Measurements from ENCODE around the gene BHMT. TPM values are rescaled to one million over a fixed set of nuclear protein-coding genes. Genes with fewer than 3 reads are reported as not detected.
A peak's percentile ranks its signal among the peaks of the same experiment; 100 is the strongest.

BHMT gene
- total and polyA plus RNA-seq, 5 donors = 0.07 to 0.44 (median 0.21) TPM; not detected in 1

DNA sequence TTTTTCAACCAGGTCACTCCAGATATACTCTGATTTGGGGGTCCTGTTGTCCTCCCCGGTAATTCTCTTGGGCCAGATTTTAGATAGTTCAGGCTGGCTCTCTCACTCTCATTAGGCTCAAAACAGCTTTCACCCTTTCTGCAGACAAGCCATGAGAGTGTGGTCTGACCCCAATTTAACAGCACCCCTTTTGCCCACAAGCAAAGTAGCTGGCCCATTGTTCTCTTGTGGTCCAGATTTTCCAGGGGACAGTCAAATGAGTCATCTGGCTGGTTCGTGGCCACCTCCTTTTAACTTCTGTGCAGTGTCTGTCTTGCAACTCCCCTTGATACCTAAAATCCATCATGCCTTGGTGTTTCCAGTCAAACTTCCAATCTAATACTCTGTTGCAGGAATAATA, 25.5 kb upstream of the BHMT start:
- Histone ChIP-seq H3K27ac (ENCODE audit: low read length) (no peak overlapping the region), H3K9me3 (ENCODE audit: control insufficient read depth, low read length) (no peaks in the 10 kb centered on the region), H3K4me1 (ENCODE audit: control insufficient read depth, insufficient read depth, low read length) (no peaks in the 10 kb centered on the region), H3K27me3 (ENCODE audit: control insufficient read depth, insufficient read depth) (no peaks in the 10 kb centered on the region), H3K4me3 (ENCODE audit: low read length) (no peak overlapping the region)
- DNase-seq (no peak), ATAC-seq (no peak)
- intact Hi-C loops (cut with DNase I) = no loop called here
- WGBS = 69% methylated on average over 2 of the region's 2 CpGs

DNA sequence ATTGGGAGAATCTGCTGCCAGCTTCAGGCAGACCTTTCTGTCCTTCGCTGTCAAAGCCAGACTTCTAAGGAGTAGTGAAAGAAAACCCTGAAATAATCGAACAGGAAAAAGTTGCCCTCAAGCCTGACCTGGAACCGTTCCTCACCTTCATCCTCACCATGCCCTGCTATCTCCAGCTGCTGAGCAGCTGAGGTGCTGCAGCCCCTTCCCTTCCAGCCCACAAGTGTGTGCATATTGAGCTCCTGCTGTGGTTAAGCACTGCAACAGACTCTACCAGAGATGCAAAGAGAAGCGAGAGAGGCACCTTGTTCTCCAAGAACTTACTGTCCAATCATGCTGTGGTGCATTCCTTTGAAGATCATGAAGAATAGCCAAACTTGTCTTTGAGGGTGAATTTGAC, 23.1 kb upstream of the BHMT start:
- intact Hi-C loops (cut with DNase I) = no loop called here
- no peaks in the 10 kb centered on the region for H3K9me3 ChIP-seq (ENCODE audit: control insufficient read depth, low read length)
- H3K27me3 ChIP-seq (ENCODE audit: control insufficient read depth, insufficient read depth) = no peaks in the 10 kb centered on the region
- H3K4me1 ChIP-seq (ENCODE audit: control insufficient read depth, insufficient read depth, low read length) = no peaks in the 10 kb centered on the region
- DNase-seq (no peak), ATAC-seq (no peak)
- no peak overlapping the region for H3K4me3 ChIP-seq (ENCODE audit: low read length)
- WGBS = 78% methylated on average over 4 of the region's 4 CpGs
- no peak overlapping the region for H3K27ac ChIP-seq (ENCODE audit: low read length)

DNA sequence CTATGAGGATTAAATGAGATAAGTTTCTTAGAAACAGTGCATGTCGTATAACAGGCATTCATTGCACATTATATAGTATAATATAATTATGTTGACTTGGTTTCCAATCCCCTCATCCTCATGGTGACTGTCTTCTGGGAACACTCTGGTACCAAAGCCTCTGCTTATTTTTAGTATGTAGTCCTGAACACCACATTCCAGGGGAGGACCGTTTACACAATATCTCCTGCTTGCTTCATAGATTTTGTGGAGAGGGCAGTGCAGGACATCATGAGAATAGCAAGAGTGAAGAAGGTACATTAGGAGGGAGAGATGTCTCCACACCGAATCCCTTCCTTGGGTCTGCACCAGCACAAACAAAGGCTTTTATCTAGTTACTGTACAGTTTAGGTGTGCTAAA, 20.5 kb upstream of the BHMT start:
- H3K4me3 ChIP-seq (ENCODE audit: low read length) = no peak overlapping the region
- peak; percentile 53 to 84 for ATAC-seq
- H3K4me1 ChIP-seq (ENCODE audit: control insufficient read depth, insufficient read depth, low read length) = no peaks in the 10 kb centered on the region
- H3K27ac ChIP-seq (ENCODE audit: low read length) = no peak overlapping the region
- WGBS = 60% methylated on average over 3 of the region's 3 CpGs
- H3K27me3 ChIP-seq (ENCODE audit: control insufficient read depth, insufficient read depth) = no peaks in the 10 kb centered on the region
- intact Hi-C loops (cut with DNase I) = no loop called here
- no peaks in the 10 kb centered on the region for H3K9me3 ChIP-seq (ENCODE audit: control insufficient read depth, low read length)
- no peak for DNase-seq

DNA sequence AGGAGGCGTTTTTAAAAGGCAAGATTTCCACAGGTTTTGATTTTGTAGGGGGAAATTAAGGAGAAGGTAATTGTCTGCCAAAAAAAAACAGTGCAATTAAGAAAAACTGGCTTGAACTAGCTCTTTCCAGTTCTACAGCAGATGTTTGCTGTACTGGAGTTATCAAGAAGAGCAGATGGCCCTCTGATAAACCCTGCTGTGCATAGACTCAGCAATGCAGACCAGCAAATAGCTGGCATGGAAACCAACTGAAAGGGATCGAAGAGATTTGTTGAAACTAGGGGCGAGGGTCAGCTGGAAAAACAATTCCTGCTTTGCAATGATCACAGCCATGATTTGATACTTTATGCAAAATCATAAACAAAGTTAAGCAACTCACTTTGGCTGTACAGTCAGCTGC, 17.8 kb upstream of the BHMT start:
- whole genome bisulfite sequencing = 58% methylated on average over 3 of the region's 3 CpGs
- Histone ChIP-seq H3K4me1 (ENCODE audit: control insufficient read depth, insufficient read depth, low read length) (no peaks in the 10 kb centered on the region), H3K27me3 (ENCODE audit: control insufficient read depth, insufficient read depth) (no peaks in the 10 kb centered on the region), H3K9me3 (ENCODE audit: control insufficient read depth, low read length) (no peaks in the 10 kb centered on the region), H3K4me3 (ENCODE audit: low read length) (no peak overlapping the region), H3K27ac (ENCODE audit: low read length) (no peak overlapping the region)
- no peak for DNase-seq
- intact Hi-C loops (cut with DNase I) = no loop called here
- ATAC-seq = no peak

DNA sequence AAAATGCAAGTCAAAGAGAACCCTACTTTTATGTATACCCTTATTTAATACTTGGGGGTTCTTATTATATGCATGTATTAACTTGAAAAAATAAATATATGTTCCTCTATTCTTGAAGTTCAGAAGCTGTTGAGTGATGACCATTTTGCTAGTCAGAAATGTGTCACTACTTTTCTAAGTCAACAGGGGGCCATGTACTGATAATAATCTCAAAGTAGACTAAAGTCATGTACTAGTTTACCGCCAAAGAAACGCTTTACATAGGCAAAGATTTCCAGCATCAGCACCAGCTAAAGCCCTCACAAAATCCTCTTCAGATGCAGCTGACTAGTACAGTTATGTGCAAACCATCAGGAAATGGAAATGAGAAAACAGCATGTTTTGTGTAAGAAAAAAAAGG, 5.7 kb upstream of the BHMT start:
- Histone ChIP-seq H3K4me3 (ENCODE audit: low read length) (no peak overlapping the region), H3K27me3 (ENCODE audit: control insufficient read depth, insufficient read depth) (no peaks in the 10 kb centered on the region), H3K27ac (ENCODE audit: low read length) (no peak overlapping the region), H3K4me1 (ENCODE audit: control insufficient read depth, insufficient read depth, low read length) (no peaks in the 10 kb centered on the region), H3K9me3 (ENCODE audit: control insufficient read depth, low read length) (no peaks in the 10 kb centered on the region)
- intact Hi-C loops (cut with DNase I) = no loop called here
- ATAC-seq (no peak), DNase-seq (no peak)
- WGBS = 94% methylated on average over 2 of the region's 2 CpGs

DNA sequence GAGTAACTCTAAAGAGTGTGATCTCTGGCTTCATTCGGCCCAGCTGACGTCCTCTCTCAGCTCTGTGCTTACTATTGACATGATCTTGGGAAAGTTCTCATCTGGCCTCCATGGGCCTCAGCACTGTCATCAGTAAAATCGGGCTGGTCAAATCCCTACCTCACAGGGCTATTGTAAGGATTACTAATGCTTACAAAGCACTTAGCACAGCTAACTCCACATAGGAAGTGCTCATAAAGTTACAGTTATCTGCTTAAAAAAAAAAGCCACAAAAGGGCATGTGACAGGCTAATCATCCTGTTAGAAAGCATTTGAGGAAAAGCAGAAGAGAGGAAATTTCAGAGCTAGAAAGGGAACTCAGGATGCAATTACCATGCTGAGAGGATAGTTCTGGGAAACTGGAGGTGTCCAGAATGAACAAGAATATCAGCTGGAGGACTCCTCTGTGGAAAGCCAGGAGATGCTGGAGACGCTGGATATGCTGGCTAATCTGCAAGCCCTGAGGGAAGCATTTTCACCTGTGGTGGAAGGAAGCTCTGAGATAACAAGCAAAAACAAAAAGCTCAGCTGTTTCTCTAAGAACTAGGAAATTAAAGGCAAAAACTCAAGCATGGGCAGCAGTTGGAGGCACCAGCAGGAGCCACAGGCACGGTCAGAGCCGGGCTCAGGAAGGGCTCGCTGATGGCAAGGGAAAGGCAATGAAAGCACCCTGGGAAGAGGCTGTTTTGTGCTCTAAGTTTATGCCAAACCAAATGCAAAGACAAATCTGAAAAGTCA, 4.4 kb upstream of the BHMT start:
- H3K27ac ChIP-seq (ENCODE audit: low read length) = no peak overlapping the region
- intact Hi-C loops (cut with DNase I) = no loop called here
- H3K4me3 ChIP-seq (ENCODE audit: low read length) = no peak overlapping the region
- H3K9me3 ChIP-seq (ENCODE audit: control insufficient read depth, low read length) = no peaks in the 10 kb centered on the region
- WGBS = 52% methylated on average over 7 of the region's 7 CpGs
- ATAC-seq = peak in 1 of 2 donors; percentile 46
- no peaks in the 10 kb centered on the region for H3K4me1 ChIP-seq (ENCODE audit: control insufficient read depth, insufficient read depth, low read length)
- no peaks in the 10 kb centered on the region for H3K27me3 ChIP-seq (ENCODE audit: control insufficient read depth, insufficient read depth)
- no peak for DNase-seq

DNA sequence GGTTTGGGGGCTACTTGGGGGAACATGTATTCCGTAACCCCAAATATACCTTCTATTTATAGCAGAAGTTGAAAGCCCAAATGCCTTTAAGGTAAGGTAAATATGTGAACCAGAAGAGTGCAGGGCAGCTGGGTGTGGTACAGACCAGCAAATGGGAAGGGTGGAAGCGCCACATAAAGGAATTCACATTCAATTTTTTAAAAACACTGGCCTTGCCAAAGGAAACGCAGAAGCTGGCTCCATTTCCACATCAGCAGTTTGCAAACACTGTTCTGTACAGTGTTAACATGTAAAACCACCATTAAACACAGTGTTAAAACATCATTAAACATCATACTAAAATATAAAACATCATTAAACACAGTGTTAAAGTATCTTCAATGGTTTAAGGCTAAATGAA, 3.5 kb upstream of the BHMT start:
- H3K4me1 ChIP-seq (ENCODE audit: control insufficient read depth, insufficient read depth, low read length) = no peaks in the 10 kb centered on the region
- DNase-seq (no peak), ATAC-seq (peak in 1 of 2 donors; percentile 35)
- intact Hi-C loops (cut with DNase I) = no loop called here
- H3K4me3 ChIP-seq (ENCODE audit: low read length) = no peak overlapping the region
- H3K27me3 ChIP-seq (ENCODE audit: control insufficient read depth, insufficient read depth) = no peaks in the 10 kb centered on the region
- 63% methylated on average over 3 of the region's 3 CpGs for WGBS
- H3K27ac ChIP-seq (ENCODE audit: low read length) = no peak overlapping the region
- H3K9me3 ChIP-seq (ENCODE audit: control insufficient read depth, low read length) = no peaks in the 10 kb centered on the region

DNA sequence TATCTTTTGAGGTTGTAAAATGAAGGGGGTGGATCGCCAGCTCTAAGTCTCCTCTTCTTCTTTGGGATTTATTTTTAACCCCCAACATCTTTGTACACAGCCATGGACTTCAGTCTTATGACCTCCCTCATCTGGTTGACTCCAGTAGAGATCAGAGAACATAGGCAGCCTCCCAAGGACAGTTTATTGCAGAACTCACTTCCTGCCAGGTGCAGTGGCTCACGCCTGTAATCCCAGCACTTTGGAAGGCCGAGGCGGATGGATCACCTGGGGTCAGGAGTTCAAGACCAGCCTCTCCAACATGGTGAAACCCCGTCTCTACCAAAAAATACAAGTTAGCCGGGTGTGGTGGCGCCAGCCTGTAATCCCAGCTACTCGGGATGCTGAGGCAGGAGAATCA, 2.8 kb upstream of the BHMT start:
- intact Hi-C loops (cut with DNase I) = no loop called here
- Histone ChIP-seq H3K4me3 (ENCODE audit: low read length) (no peak overlapping the region), H3K9me3 (ENCODE audit: control insufficient read depth, low read length) (no peaks in the 10 kb centered on the region), H3K4me1 (ENCODE audit: control insufficient read depth, insufficient read depth, low read length) (no peaks in the 10 kb centered on the region), H3K27ac (ENCODE audit: low read length) (no peak overlapping the region), H3K27me3 (ENCODE audit: control insufficient read depth, insufficient read depth) (no peaks in the 10 kb centered on the region)
- no peak for DNase-seq
- ATAC-seq = no peak
- 84% methylated on average over 8 of the region's 8 CpGs for WGBS

DNA sequence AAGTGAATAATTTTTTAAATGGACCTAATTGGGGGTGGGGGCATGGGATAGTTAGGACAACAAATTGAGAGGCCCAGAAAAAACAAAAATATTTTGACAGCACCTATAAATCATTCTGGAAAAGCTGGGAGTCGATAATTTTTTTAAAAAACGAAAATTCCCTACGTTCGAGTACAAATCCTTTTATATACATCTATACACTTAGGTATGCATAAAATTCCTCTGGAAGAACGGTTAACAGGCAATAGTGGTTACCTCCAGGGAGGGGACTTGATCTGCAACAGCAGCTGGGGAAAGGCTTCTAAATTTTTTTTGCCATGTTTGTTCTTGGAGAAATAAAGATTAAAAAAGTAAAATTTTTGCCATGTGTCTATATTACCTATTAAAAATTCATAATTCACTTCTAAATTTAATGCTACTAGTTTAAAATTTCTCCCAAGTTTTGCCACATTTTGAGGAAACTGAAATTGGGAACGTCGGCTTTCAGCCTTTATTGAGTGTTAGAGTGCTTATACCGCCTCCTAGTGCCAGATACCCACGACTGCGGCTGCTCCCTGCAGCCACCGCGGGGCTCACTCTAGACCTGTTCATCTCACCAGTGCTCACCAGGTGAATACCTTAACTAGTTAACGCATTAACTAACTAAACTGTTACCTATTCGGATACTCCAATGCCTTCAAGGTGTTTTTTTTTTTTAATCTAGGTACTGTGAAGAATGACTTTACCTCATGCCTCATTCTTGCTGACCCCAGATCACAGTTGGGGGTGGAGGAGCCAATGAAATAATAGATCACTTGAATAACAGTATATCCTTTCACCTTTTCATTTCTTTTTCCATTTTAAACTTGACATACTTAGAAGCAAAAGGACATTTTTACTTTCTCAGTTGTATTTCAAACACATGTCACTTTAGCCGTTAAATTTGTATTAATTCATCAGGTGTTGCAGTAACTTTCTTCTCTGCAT, 1.8 kb upstream of the BHMT start:
- WGBS = 50% methylated on average over 15 of the region's 15 CpGs
- DNase-seq (peak in 1 of 3 donors; percentile 67), ATAC-seq (no peak)
- Histone ChIP-seq H3K4me3 (ENCODE audit: low read length) (no peak overlapping the region), H3K4me1 (ENCODE audit: control insufficient read depth, insufficient read depth, low read length) (no peaks in the 10 kb centered on the region), H3K9me3 (ENCODE audit: control insufficient read depth, low read length) (no peaks in the 10 kb centered on the region), H3K27ac (ENCODE audit: low read length) (no peak overlapping the region), H3K27me3 (ENCODE audit: control insufficient read depth, insufficient read depth) (no peaks in the 10 kb centered on the region)
- intact Hi-C loops (cut with DNase I) = no loop called here

DNA sequence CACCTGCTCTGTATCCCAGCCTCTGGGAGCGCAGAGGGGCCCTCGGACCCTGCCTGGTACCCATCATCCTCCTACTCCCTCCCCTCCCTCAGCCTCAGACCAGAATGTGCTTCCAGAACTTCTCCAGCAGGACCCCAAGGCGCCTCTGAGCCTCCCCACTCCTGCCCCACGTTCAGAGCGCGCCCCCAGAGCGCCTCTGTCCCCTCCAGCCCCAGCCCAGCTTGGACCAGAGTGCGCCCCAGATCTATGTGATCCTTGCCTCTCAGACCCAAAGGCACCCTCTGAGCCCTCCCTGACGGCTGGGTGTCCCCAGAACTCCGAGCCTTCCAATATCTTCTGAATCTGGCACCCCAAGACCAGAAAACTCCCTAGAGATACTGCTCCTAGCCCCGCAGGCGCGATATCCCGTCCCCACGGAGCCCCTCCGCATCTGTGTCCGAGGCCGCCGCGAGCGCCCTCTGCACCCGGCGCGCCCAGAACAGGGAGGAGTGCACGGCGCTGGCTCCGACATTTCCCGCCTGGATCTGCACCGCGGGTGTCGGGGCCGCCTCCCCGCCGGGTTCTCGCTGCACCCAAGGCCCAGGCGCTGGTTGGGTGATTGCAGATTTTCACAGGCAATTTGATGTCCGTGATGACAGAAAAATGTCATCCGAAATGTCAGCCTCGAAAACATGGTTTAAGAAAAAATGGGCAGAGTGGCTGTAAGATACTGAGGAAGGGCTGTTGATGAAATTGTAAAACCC, 522 bp downstream of the BHMT start:
- peak overlapping the region; percentile 4 for H3K4me3 ChIP-seq (ENCODE audit: low read length)
- H3K4me1 ChIP-seq (ENCODE audit: control insufficient read depth, insufficient read depth, low read length) = no peaks in the 10 kb centered on the region
- no peaks in the 10 kb centered on the region for H3K27me3 ChIP-seq (ENCODE audit: control insufficient read depth, insufficient read depth)
- 7% methylated on average over 39 of the region's 39 CpGs for WGBS
- no peaks in the 10 kb centered on the region for H3K9me3 ChIP-seq (ENCODE audit: control insufficient read depth, low read length)
- DNase-seq (peak in 1 of 3 donors; percentile 55), ATAC-seq (peak; percentile 64 to 67)
- intact Hi-C loops (cut with DNase I) = no loop called here
- H3K27ac ChIP-seq (ENCODE audit: low read length) = no peak overlapping the region

DNA sequence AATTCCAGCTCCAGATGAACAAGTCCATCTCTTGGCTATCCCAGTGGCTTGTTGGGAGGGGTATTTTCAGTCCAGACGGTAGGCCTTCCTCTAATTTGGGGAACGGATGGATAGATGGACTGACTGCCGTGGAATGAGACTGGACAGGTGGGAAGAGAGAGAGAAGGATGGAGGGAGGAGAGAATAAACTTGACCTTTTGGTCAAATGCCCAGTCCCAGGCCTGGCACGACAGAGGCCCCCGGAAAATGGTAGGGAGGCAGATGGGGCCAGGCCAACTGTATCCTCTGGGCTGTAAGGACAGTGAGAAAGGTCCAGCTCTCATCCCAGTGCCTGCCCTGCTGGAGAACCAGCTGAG, 1.1 kb downstream of the BHMT start:
- 83% methylated on average over 5 of the region's 5 CpGs for WGBS
- Histone ChIP-seq H3K4me3 (ENCODE audit: low read length) (no peak overlapping the region), H3K4me1 (ENCODE audit: control insufficient read depth, insufficient read depth, low read length) (no peaks in the 10 kb centered on the region), H3K27ac (ENCODE audit: low read length) (no peak overlapping the region), H3K9me3 (ENCODE audit: control insufficient read depth, low read length) (no peaks in the 10 kb centered on the region), H3K27me3 (ENCODE audit: control insufficient read depth, insufficient read depth) (no peaks in the 10 kb centered on the region)
- intact Hi-C loops (cut with DNase I) = no loop called here
- no peak for DNase-seq
- ATAC-seq = no peak
